DOHH2 (cell line): Measurements from ENCODE around the gene TMEM30B.

Source experiments
- CTCF ChIP-seq: fragments of 200-600 bp; sonication (generic); IDR thresholded peaks from one replicate; pipeline ENCODE4 v1.5.1; 2014; ENCODE audit warnings: antibody characterized with exemption, mild to moderate bottlenecking, low read depth, low read length; ENCODE audit not compliant: poor library complexity, severe bottlenecking
- EZH2phosphoT487 ChIP-seq: fragments of 200-600 bp; sonication (generic); IDR thresholded peaks from 2 replicates; pipeline ENCODE4 v1.6.1; 2017; ENCODE audit warnings: borderline replicate concordance, mild to moderate bottlenecking, antibody characterized with exemption, low read length, moderate library complexity, mixed read lengths

- TF ChIP-seq CTCF = no peak
- no peak for TF ChIP-seq EZH2phosphoT487
These were observed 4.2 kb upstream of the TMEM30B start for GRCh38 chr14:61285364-61285763.
